ENCODE measurements around the gene MAP3K10.
"Not testable (repeated sequence)": the region's sequence is repeated elsewhere in the genome, so short reads cannot be mapped to it uniquely, and the experiment has no call there.

MAP3K10 gene

GRCh38 chr19:40171293-40171692 is 19.9 kb upstream of the MAP3K10 start:
- in situ Hi-C loops (cut with MboI; ENCODE audit: low sequenced_read_pairs): not testable (repeated sequence)

GRCh38 chr19:40174092-40174491 is 17.1 kb upstream of the MAP3K10 start:
- in situ Hi-C loops (cut with MboI; ENCODE audit: low sequenced_read_pairs): no loop called here

- in situ Hi-C loops (cut with MboI; ENCODE audit: low sequenced_read_pairs): no loop called here
Observed at GRCh38 chr19:40175820-40176219, 15.4 kb upstream of the MAP3K10 start.

GRCh38 chr19:40177286-40178070 is 13.7 kb upstream of the MAP3K10 start:
- in situ Hi-C loops (cut with MboI; ENCODE audit: low sequenced_read_pairs): no loop called here

- in situ Hi-C loops (cut with MboI; ENCODE audit: low sequenced_read_pairs): no loop called here
Observed at GRCh38 chr19:40178756-40179155, 12.5 kb upstream of the MAP3K10 start.

- in situ Hi-C loops (cut with MboI; ENCODE audit: low sequenced_read_pairs): no loop called here
Observed at GRCh38 chr19:40184273-40184672, 7.0 kb upstream of the MAP3K10 start.

- in situ Hi-C loops (cut with MboI; ENCODE audit: low sequenced_read_pairs): no loop called here
Observed at GRCh38 chr19:40191836-40192646, 815 bp downstream of the MAP3K10 start.

GRCh38 chr19:40192758-40193586 is 1.7 kb downstream of the MAP3K10 start:
- in situ Hi-C loops (cut with MboI; ENCODE audit: low sequenced_read_pairs): no loop called here

- in situ Hi-C loops (cut with MboI; ENCODE audit: low sequenced_read_pairs): no loop called here
Observed at GRCh38 chr19:40193587-40193849, 2.3 kb downstream of the MAP3K10 start.

- in situ Hi-C loops (cut with MboI; ENCODE audit: low sequenced_read_pairs): no loop called here
Observed at GRCh38 chr19:40198272-40198990, 7.2 kb downstream of the MAP3K10 start.

GRCh38 chr19:40200341-40201099 is 9.3 kb downstream of the MAP3K10 start:
- in situ Hi-C loops (cut with MboI; ENCODE audit: low sequenced_read_pairs): no loop called here

- in situ Hi-C loops (cut with MboI; ENCODE audit: low sequenced_read_pairs): no loop called here
Observed at GRCh38 chr19:40204381-40204780, 13.2 kb downstream of the MAP3K10 start.

GRCh38 chr19:40205760-40206159 is 14.5 kb downstream of the MAP3K10 start:
- in situ Hi-C loops (cut with MboI; ENCODE audit: low sequenced_read_pairs): no loop called here

- in situ Hi-C loops (cut with MboI; ENCODE audit: low sequenced_read_pairs): no loop called here
Observed at GRCh38 chr19:40208602-40209001, 17.4 kb downstream of the MAP3K10 start.

- in situ Hi-C loops (cut with MboI; ENCODE audit: low sequenced_read_pairs): no loop called here
Observed at GRCh38 chr19:40210889-40211288, 19.7 kb downstream of the MAP3K10 start.

GRCh38 chr19:40213251-40213829 is 22.1 kb downstream of the MAP3K10 start:
- in situ Hi-C loops (cut with MboI; ENCODE audit: low sequenced_read_pairs): no loop called here

- in situ Hi-C loops (cut with MboI; ENCODE audit: low sequenced_read_pairs): no loop called here
Observed at GRCh38 chr19:40213882-40214570, 22.8 kb downstream of the MAP3K10 start.

- in situ Hi-C loops (cut with MboI; ENCODE audit: low sequenced_read_pairs): no loop called here
Observed at GRCh38 chr19:40214936-40215335, 23.7 kb downstream of the MAP3K10 start.

All from HL-60/S4 treated with retinoic acid at 250 ng/mL for 4 days and 3 days (cell line).